ENCODE results near the gene SYNGR4.

GRCh38 chr19:48381178-48381950 lies 17.2 kb downstream of the SYNGR4 start:
- no peak for TF ChIP-seq CTCF (IDR thresholded peaks at IDR 0.05)
- no peak for TF ChIP-seq EZH2 (IDR thresholded peaks at IDR 0.05)

Data from neural progenitor cell (in vitro differentiated cells).